GM19025 (cell line): ENCODE data around the gene CCDC8.

ENCODE experiments used
- ATAC-seq: cut with Tn5 transposase; IDR thresholded peaks from one replicate; pipeline ENCODE4 v1.9.1; 2021; ENCODE audit warnings: mild to moderate bottlenecking, low read depth, moderate library complexity; ENCODE audit not compliant: unreplicated experiment

The CCDC8 gene

GRCh38 chr19:46361915-46362314, 51.4 kb downstream of the CCDC8 start:
- no peak for ATAC-seq
